HG02884 (cell line): ENCODE data around the gene SMIM24.
"Not testable (repeated sequence)": the region's sequence is repeated elsewhere in the genome, so short reads cannot be mapped to it uniquely, and the experiment has no call there.

Experiments used
- ATAC-seq: cut with Tn5 transposase; IDR thresholded peaks from one replicate; pipeline ENCODE4 v1.9.1; 2021; ENCODE audit warnings: mild to moderate bottlenecking, moderate library complexity; ENCODE audit not compliant: unreplicated experiment

SMIM24 gene

GRCh38 chr19:3457528-3458228, 22.6 kb downstream of the SMIM24 start:
- no peak for ATAC-seq

DNA sequence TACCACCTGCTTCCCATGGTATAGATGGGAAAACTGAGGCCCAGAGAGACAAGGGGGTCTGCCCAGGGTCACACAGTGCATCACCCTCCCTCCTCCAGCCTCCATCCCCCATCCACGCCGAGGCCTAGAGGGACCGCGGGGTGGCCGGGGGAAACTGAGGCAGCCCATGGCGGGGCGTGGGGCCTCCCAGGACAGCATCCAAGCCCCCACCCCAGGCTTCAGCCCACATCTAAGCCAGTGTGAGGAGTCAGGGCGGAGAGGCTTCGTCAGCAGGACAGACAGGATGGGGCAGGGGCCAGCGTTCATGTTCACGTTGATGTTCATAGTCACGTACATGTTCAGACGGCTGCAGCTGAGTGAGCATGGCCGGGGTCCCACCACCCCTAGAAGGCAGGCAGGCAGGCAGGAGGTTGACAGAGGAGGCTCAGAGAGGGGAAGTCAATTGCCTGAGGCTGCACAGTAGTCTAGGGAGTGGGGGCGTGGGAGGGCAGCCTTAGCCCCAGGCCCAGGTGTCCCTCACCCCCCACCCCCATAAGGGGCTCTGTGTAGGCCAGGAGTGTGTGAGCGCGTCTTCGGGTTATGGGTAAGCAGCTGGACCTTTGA, 23.3 kb downstream of the SMIM24 start:
- ATAC-seq = no peak

DNA sequence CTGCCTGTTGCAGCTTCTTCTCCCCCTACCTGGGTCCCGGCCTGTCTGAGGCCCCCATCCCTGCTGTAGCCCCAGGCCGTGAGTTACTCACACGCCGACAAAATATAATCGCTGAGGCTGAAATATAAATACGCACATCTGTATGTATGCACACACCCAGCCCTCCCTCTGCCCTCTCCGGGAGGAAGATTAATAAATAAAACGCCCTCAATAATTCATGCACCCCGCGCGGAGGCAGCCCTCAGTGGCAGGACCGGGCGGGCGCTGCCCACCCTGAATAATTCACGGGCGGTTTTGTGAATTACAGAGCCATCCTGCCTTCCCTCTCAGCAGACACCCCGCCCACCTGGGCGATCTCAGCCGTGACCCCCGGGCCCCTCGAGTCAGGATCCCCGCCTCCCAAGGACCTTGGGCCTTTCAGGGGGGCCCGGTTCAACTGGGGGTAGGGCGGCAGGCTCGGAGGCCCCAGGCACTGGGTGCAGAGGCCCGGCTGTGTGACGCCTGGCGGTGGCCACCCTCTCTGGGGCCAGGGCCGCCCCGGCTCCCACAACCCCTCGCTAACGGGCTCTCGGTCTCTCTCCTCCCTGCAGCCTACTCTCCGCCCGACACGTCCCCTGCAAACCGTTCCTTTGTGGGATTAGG, 24.2 kb downstream of the SMIM24 start:
- ATAC-seq = no peak

- no peak for ATAC-seq
Measured at GRCh38 chr19:3455393-3455955, 24.9 kb downstream of the SMIM24 start.

DNA sequence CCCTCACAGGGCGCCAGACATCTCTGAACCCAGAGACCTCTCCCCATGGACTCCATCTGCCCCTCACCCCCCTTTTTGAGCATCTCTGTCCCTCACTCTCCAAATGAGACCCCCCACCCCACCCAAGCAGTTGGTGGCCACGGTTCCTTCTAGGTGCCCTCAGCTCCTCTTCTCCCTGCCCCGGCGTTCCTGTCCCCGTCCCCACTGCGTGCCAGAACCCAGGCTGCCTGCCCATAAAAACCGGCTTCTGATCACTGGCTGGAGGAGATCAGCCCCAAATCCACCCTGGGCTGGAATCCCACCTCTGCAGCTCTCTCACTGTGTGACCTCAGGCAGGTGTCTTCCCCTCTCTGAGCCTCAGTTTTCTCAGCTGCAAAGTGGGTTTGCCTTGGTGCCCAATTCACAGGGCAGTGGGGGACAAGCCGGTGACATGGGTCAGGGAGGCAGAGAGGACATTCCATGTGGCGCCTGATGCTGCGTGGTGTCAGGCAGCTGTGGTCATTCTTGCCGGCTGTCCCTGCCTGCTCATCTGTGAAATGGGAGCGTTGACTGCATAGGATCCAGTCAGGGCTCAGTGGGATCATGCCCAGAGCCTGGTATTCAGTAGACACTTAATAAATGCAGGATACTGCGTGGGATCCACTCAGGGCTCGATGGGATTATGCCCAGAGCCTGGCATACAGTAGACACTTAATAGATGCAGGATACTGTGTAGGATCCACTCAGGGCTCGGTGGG, 25.5 kb downstream of the SMIM24 start:
- ATAC-seq = no peak

DNA sequence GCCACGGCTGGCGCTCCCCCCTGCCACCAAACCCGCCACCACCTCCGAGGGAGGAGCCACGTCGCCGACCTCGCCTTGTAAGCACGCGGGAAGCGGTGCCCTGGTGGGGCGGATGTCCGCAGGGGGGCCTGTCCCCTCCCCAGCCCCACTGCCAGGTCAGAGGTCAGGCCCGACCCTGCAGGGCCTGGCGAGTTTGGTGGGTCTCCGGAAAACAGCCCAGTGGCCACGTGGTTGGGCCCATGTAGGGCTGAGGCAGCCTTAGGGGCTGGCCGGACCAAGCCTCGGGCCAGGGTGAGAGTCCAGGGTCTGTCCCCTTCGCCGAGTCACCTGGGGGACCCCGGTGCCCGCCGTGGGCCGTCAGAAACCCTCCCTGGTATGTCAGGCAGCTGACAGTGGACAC, 26.5 kb downstream of the SMIM24 start:
- ATAC-seq = no peak

GRCh38 chr19:3452942-3453214, 27.4 kb downstream of the SMIM24 start:
- ATAC-seq = not testable (repeated sequence)

DNA sequence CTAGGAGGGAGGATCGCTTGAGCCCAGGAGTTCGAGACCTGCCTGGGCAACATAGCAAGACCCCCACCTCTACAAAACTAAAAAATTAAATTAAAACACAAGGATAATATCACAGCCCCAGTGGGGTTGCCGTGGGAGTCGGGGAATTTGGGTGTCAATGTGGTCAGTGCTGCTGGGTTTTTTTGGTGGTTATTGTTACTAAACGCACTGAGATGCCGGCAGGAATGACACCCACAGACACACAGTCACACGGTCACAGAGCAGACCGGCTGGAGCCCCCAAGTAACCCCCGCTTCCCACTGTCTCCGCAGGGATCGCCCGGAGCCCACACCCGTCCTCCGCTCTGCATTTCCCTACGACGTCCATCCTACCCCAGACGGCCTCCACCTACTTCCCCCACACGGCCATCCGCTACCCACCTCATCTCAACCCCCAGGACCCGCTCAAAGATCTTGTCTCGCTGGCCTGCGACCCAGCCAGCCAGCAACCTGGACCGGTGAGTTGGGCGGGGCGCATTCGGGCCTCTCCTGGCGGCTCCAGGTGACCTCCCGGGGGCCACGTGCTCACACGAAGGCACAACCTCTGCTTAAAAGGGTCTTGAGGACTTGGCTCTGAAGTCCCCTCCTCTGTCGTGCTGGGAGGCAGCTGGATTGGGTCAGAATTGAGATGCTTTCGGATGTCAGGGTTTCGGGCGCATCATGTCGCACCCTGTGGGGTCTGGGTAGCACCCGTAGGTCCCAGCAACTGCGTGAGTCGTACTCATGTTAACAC, 28.0 kb downstream of the SMIM24 start:
- no peak for ATAC-seq

- ATAC-seq = no peak
Measured at GRCh38 chr19:3451451-3451866, 28.9 kb downstream of the SMIM24 start.

GRCh38 chr19:3450796-3451411, 29.4 kb downstream of the SMIM24 start:
- ATAC-seq = no peak

- no peak for ATAC-seq
Measured at GRCh38 chr19:3448616-3449334, 31.6 kb downstream of the SMIM24 start.

DNA sequence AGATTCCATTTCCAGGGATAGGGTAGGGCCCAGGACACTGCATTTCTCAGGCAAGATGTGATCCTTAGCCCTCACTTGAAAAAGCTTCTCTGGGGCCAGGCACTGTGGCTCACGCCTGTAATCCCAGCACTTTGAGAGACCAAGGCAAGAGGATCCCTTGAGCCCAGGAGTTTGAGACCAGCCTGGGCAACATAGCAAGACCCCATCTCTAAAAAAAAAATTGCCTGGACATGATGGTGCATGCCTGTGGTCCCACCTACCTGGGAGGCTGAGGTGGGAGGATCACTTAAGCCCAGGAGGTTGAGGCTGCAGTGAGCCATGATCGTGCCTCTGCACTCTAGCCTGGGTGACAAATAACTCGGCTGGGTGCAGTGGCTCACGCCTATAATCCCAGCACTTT, 33.7 kb downstream of the SMIM24 start:
- not testable (repeated sequence) for ATAC-seq

GRCh38 chr19:3444695-3445234, 35.6 kb downstream of the SMIM24 start:
- no peak for ATAC-seq

GRCh38 chr19:3443840-3444694, 36.3 kb downstream of the SMIM24 start:
- no peak for ATAC-seq

DNA sequence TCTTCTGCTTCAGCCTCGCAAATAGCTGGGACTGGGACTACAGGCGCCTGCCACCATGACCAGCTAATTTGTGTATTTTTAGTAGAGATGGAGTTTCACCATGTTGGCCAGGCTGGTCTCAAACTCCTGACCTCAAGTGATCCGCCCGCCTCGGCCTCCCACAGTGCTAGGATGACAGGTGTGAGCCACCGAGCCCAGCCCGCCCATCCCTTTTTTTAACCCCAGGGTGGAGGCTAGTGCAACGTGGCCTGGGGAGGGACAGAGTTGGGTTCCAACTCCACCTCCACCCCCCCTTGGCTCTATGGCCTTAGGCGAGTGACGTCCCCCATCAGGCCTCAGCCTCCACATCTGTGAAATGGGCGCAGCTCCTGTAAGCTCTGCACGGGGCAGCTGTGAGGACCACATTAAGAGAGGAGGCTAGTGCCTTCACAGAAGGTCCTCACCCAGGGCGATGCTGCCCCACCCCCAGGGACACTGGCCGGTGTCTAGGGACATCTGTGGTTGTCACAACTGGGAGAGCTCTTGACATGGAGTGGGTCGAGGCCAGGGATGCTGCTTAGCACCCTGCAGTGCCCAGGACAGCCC, 37.7 kb downstream of the SMIM24 start:
- ATAC-seq = no peak

GRCh38 chr19:3441986-3442329, 38.4 kb downstream of the SMIM24 start:
- ATAC-seq = no peak

DNA sequence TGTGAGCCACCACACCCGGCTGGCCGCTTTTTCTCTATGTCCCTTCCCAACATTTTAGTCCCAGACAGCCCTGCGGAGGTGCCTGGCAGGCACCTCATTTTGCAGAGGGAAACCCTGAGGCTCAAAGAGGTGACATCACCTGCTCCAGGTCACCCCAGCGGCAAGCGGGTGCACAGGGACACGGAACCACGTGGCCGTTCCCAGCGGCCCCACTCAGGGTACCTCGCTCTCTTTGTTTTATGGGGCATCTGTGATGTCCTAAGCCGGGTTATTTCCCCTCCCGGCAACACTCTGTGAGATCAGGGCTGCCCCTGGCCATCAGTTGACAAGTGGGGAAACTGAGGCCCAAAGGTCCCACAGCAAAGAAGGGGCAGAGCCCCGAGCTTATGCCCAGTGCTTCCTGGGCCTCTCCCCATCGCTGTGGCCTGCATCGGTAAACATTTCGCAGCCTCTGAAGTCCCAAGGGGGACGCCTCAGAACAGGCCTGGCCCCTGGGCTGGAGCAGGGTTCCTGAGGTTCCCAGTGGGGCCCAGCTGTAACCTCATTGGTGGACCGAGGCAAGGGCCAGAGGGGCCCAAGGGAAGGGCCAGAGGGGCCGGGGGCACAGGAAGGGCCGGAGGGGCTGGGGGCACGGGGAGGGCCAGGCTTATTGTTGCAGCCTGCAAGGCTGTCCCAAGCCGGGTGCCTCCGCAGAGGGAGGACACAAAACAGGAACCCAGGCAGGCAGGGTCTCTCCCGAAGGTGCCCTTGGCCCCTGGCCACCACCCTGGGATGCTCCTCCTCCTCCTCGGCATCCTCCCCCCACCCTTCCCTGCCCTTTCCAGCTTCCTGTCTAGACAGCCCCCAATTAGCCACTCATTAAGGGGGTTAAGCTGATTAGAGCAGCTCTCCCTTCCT, 39.0 kb downstream of the SMIM24 start:
- ATAC-seq = no peak
